GM12873 (cell line): ENCODE measurements around the gene UBE4B.

Source experiments
- CTCF ChIP-seq: IDR thresholded peaks from 2 replicates; pipeline ENCODE4 v1.5.1; 2012; ENCODE audit warnings: low read depth, mild to moderate bottlenecking, moderate library complexity, low read length, control low read depth; ENCODE audit not compliant: insufficient read depth; ENCODE audit errors: missing control alignments

Gene UBE4B

GRCh38 chr1:10113501-10113900, 80.7 kb downstream of the UBE4B start:
- no peak for TF ChIP-seq CTCF

GRCh38 chr1:10114746-10115145, 82.0 kb downstream of the UBE4B start:
- no peak for TF ChIP-seq CTCF

GRCh38 chr1:10117132-10117531, 84.4 kb downstream of the UBE4B start:
- TF ChIP-seq CTCF, result no peak

- TF ChIP-seq CTCF, result no peak
Observed at GRCh38 chr1:10117865-10118264, 85.1 kb downstream of the UBE4B start.

GRCh38 chr1:10121688-10122087, 88.9 kb downstream of the UBE4B start:
- TF ChIP-seq CTCF, result no peak

GRCh38 chr1:10122926-10123325, 90.2 kb downstream of the UBE4B start:
- TF ChIP-seq CTCF, result no peak

GRCh38 chr1:10128101-10128765, 95.5 kb downstream of the UBE4B start:
- TF ChIP-seq CTCF, result no peak
